Measurements from ENCODE around the gene MLPH. TPM values are rescaled to one million over a fixed set of nuclear protein-coding genes. Genes with fewer than 3 reads are reported as not detected.

Gene MLPH
- total RNA-seq, 1 donor from 2014 or later = not detected

DNA sequence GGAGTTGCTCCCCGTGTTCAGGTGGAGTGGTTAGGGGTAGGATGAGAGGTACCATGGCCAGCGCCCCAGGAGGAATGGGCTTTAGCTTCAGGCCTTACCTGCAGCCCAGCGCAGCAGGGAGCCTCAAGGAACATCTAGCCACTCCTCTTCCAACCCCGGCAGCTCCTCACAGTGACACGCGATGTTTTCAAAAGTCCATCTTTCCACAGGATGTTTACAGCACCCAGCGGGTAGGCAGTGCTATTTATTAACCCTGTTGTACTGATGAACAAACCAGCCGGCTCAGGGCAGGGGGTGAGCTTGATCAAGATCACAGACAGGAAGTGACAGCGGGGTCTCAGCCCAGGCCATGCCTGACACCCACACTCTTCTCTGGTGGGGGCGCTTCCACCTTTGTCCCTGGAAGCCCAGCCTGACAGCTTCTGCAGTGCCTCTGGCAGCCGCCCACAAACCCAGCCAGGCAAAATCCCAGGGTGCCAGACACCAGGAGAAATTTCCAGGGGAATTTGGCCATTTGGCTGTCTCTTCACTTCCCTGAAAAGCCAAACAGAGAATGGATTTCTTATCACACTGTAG is 60.9 kb downstream of the MLPH start:
- H3K27ac Mint-ChIP-seq (ENCODE audit: unreplicated experiment) = no peak overlapping the region
- H3K27me3 Mint-ChIP-seq (ENCODE audit: low read depth) = no peaks in the 10 kb centered on the region
- peaks cover 7% of the 10 kb centered on the region for H3K4me1 Mint-ChIP-seq
- no peaks in the 10 kb centered on the region for H3K9me3 Mint-ChIP-seq
- no peak overlapping the region for H3K4me3 Mint-ChIP-seq
- TF ChIP-seq, protein P1, sequence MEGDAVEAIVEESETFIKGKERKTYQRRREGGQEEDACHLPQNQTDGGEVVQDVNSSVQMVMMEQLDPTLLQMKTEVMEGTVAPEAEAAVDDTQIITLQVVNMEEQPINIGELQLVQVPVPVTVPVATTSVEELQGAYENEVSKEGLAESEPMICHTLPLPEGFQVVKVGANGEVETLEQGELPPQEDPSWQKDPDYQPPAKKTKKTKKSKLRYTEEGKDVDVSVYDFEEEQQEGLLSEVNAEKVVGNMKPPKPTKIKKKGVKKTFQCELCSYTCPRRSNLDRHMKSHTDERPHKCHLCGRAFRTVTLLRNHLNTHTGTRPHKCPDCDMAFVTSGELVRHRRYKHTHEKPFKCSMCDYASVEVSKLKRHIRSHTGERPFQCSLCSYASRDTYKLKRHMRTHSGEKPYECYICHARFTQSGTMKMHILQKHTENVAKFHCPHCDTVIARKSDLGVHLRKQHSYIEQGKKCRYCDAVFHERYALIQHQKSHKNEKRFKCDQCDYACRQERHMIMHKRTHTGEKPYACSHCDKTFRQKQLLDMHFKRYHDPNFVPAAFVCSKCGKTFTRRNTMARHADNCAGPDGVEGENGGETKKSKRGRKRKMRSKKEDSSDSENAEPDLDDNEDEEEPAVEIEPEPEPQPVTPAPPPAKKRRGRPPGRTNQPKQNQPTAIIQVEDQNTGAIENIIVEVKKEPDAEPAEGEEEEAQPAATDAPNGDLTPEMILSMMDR (conservative IDR thresholded peaks at IDR 0.05) = no peak
- no peaks in the 10 kb centered on the region for H3K36me3 Mint-ChIP-seq (ENCODE audit: low read depth)
- no peak for DNase-seq (ENCODE audit: low read depth, low spot score)

DNA sequence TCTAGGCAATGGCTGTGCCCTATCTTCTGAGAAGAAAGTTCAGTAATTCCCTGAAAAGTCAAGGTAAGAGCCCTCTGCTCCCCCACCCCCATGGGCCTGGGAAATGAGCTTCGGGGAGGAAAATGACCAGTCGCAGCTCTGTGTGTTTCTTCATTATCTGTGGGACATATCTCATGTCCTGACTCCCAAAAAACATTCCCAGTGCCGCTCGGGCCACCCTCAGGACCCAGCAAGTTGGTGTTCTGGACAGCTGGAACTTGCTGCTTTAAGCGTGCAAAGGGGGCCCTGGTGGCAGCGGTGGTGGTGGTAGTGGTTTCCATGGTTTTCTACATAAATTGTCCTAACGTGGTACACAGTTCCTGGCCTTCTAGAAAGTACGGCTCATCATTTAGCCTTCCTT is 62.2 kb downstream of the MLPH start:
- Mint-ChIP-seq H3K36me3 (ENCODE audit: low read depth) (no peaks in the 10 kb centered on the region), H3K27me3 (ENCODE audit: low read depth) (peaks cover 6% of the 10 kb centered on the region), H3K4me1 (peaks cover 7% of the 10 kb centered on the region), H3K9me3 (no peaks in the 10 kb centered on the region), H3K27ac (ENCODE audit: unreplicated experiment) (no peak overlapping the region), H3K4me3 (no peak overlapping the region)
- no peak for DNase-seq (ENCODE audit: low read depth, low spot score)
- TF ChIP-seq, protein P1 (conservative IDR thresholded peaks at IDR 0.05) = no peak

- peaks cover 6% of the 10 kb centered on the region for H3K27me3 Mint-ChIP-seq (ENCODE audit: low read depth)
- H3K4me3 Mint-ChIP-seq = no peak overlapping the region
- DNase-seq (ENCODE audit: low read depth, low spot score) = no peak
- peaks cover 7% of the 10 kb centered on the region for H3K4me1 Mint-ChIP-seq
- no peak overlapping the region for H3K27ac Mint-ChIP-seq (ENCODE audit: unreplicated experiment)
- H3K36me3 Mint-ChIP-seq (ENCODE audit: low read depth) = no peaks in the 10 kb centered on the region
- TF ChIP-seq, protein P1 (conservative IDR thresholded peaks at IDR 0.05) = no peak
- H3K9me3 Mint-ChIP-seq = no peaks in the 10 kb centered on the region
Measured at GRCh38 chr2:237549643-237550415, 62.8 kb downstream of the MLPH start.

- peaks cover 6% of the 10 kb centered on the region for H3K27me3 Mint-ChIP-seq (ENCODE audit: low read depth)
- peaks cover 7% of the 10 kb centered on the region for H3K4me1 Mint-ChIP-seq
- DNase-seq (ENCODE audit: low read depth, low spot score) = no peak
- no peaks in the 10 kb centered on the region for H3K36me3 Mint-ChIP-seq (ENCODE audit: low read depth)
- no peak overlapping the region for H3K27ac Mint-ChIP-seq (ENCODE audit: unreplicated experiment)
- no peak overlapping the region for H3K4me3 Mint-ChIP-seq
- H3K9me3 Mint-ChIP-seq = peaks cover 2% of the 10 kb centered on the region
- TF ChIP-seq, protein P1 (conservative IDR thresholded peaks at IDR 0.05) = no peak
Measured at GRCh38 chr2:237551071-237551574, 64.1 kb downstream of the MLPH start.

GRCh38 chr2:237552908-237553307 is 65.9 kb downstream of the MLPH start:
- Mint-ChIP-seq H3K27ac (ENCODE audit: unreplicated experiment) (no peak overlapping the region), H3K27me3 (ENCODE audit: low read depth) (peaks cover 10% of the 10 kb centered on the region), H3K36me3 (ENCODE audit: low read depth) (no peaks in the 10 kb centered on the region), H3K4me1 (peaks cover 7% of the 10 kb centered on the region), H3K9me3 (peaks cover 3% of the 10 kb centered on the region), H3K4me3 (no peak overlapping the region)
- TF ChIP-seq, protein P1 (conservative IDR thresholded peaks at IDR 0.05) = no peak
- DNase-seq (ENCODE audit: low read depth, low spot score) = no peak
